Measurements from ENCODE around the gene TERT.
"Not testable (repeated sequence)": the region's sequence is repeated elsewhere in the genome, so short reads cannot be mapped to it uniquely, and the experiment has no call there.

Gene TERT

DNA sequence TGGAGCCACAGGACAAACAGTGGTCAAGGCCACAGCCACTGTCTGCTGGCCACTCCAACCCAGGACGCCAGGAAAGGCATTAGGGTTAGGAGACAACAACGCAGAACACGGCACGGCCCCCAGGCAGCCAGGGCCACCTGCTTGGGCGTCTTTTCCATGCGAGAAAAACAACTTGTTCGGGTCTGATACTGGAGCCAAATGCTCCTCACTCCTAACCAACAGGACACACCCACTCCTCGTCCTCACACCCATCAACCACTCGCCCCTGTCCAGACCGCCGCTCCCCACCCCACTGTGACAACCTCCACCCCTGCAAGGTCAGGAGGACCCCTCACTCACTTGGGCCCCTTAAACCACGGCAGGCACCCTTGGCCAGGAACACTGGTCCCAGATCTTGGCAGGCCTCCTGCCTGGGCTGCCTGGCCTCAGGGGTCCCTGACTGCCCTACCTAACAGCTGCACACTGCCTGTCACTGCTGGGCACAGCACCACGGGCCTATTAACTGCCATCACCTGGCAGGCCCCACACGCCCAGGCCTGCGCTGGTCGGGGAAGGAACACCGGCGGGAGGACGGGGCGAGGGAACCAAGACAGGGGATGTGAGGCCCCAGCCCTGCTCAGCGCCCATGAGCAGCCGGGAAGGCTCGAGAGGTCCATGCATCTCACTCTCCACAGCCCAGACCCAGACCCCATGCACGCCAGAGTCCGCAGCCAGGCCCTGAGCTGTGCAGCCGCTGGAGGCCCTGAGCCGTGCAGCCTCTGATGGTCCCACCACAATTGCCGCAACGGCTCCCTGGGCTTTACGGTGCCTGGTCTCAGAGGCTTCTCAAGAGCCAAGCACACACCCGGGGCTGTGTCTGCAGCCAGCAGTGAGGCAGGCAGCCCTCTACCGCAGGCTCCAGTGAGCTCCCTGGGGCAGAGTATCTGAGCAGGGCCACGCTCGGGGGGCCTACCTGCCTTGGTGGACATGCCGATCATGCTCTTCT is 36.3 kb upstream of the TERT start:
- no peak for DNase-seq

DNA sequence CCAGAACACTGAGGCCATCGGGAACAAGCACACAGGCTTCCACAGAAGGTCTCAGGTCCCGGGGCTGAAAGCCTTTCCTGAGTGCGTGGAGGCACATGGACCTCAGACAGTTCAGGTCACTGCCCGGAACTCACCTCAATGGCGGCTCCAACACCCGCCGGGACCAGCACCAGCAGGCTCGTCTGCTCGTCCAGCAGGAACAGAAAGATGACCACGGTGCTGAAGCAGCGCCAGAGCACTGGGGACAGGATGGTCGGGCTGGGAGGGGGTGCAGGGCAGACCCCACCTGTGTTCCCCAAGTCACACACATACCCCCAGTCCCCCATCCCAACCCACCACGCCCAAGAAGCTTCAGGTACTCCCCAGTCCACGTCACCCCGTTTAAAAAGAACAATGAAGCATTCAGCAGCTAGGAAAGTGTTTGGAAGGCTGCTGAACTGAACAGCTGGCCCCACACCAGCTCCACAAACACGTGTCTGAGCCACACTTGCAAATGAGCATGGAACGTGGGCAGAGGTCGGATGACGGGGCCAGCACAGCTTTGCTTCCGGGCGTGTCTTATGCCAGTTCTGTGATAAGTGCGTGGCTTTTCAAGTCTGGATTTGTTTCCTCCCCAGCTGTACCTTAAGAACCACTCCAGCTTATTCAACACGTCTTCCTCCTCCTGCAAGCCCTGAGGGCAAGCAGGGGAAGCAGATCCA is 35.4 kb upstream of the TERT start:
- DNase-seq = no peak

DNA sequence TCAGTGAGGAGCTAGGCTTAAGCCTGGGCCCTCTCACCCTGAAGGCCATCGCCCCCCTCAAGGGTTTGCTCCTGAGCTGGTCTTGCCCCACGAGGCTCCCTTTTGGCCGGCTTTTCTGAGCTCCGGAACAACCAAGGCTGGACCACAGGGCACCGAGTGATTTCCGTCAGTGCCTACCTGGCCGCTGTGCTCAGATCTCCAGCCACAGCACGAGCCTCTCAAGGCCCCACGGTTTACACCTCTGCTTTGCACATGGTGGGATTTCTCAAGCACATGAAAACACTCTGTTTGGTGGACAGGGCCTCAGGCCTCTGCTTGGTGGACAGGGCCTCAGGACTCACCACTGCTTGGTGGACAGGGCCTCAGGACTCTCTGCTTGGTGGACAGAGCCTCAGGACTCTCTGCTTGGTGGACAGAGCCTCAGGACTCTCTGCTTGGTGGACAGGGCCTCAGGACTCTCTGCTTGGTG is 34.3 kb upstream of the TERT start:
- no peak for DNase-seq

DNA sequence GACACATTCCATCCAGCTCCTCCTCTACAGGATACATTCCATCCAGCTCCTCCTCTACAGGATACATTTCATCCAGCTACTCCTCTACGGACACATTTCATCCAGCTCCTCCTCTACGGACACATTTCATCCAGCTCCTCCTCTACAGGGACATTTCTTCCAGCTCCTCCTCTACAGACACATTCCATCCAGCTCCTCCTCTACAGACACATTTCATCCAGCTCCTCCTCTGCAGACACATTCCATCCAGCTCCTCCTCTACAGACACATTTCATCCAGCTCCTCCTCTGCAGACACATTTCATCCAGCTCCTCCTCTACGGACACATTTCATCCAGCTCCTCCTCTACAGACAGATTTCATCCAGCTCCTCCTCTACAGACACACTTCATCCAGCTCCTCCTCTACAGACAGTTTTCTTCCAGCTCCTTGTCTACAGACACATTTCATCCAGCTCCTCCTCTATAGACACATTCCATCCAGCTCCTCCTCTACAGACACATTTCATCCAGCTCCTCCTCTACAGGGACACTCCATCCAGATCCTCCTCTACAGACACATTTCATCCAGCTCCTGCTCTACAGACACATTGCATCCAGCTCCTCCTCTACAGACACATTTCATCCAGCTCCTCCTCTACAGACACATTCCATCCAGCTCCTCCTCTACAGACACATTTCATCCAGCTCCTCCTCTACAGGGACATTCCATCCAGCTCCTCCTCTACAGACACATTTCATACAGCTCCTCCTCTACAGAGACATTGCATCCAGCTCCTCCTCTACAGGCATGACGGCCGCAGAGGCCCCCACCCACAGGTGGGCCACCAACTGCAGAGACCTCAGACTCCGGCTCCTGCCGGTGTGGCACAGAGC is 33.6 kb upstream of the TERT start:
- not testable (repeated sequence) for DNase-seq

DNA sequence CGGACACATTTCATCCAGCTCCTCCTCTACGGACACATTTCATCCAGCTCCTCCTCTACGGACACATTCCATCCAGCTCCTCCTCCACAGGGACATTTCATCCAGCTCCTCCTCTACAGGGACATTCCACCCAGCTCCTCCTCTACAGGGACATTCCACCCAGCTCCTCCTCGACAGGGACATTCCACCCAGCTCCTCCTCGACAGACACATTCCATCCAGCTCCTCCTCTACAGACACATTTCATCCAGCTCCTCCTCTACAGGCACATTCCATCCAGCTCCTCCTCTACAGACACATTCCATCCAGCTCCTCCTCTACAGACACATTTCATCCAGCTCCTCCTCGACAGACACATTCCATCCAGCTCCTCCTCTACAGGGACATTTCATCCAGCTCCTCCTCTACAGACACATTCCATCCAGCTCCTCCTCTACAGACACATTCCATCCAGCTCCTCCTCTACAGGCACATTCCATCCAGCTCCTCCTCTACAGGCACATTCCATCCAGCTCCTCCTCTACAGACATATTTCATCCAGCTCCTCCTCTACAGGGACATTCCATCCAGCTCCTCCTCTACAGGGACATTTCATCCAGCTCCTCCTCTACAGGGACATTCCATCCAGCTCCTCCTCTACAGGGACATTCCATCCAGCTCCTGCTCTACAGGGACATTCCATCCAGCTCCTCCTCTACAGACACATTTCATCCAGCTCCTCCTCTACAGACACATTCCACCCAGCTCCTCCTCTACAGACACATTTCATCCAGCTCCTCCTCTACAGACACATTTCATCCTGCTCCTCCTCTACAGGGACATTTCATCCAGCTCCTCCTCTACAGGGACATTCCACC is 32.3 kb upstream of the TERT start:
- not testable (repeated sequence) for DNase-seq

DNA sequence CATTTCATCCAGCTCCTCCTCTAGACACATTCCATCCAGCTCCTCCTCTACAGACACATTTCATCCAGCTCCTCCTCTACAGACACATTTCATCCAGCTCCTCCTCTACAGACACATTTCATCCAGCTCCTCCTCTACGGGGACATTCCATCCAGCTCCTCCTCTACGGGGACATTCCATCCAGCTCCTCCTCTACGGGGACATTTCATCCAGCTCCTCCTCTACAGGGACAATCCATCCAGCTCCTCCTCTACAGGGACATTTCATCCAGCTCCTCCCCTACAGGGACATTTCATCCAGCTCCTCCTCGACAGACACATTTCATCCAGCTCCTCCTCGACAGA is 31.6 kb upstream of the TERT start:
- DNase-seq = not testable (repeated sequence)

DNA sequence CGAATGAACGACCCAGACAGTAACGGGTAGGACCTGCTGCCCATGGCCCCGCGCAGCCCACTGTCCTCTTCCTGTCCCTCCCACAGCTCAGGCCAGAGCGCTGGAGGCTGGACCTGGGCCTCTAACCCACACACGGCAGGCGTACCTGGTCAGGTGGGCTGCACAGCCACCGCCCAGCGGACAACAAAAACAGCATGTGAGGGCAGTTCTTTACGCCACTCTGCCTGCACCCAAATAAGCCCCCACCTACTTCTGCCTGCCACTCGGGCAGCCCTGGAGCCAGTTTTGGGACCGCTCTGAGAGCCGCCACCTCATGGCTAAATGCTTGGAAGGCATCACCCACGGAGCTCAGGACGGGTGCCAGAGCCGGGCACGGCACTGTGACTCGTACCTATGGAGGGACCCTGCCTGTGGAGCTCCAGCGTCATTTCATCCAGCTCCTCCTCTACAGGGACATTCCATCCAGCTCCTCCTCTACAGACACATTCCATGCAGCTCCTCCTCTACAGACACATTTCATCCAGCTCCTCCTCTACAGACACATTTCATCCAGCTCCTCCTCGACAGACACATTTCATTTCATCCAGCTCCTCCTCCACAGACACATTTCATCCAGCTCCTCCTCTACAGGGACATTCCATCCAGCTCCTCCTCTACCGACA is 31.1 kb upstream of the TERT start:
- no peak for DNase-seq

DNA sequence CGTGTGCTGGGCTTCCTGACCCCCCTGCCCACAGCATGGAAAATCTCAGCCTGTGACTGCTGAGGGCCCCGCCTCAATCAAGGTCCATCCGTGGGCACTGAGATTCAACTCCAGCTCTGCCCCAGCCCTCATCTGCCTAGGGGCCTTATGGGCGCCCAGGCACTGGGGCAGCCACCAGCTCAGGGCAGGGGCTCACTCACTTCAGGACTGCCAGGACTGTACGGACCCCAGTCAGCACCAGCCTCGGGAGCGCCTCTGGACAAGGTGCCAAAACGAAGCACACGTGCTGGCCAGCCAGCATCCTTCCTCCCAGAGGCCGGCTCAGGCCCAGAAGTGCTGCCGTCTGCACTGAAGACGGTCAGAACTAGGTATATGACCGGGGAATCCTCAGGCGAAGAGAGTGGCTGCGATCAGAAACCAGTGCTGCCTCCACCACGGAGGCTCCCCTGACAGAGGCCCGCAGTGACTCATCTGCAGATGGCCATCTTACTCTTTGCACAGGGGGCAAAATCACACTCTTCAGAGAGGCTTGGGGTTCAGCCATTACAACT is 30.4 kb upstream of the TERT start:
- no peak for DNase-seq

DNA sequence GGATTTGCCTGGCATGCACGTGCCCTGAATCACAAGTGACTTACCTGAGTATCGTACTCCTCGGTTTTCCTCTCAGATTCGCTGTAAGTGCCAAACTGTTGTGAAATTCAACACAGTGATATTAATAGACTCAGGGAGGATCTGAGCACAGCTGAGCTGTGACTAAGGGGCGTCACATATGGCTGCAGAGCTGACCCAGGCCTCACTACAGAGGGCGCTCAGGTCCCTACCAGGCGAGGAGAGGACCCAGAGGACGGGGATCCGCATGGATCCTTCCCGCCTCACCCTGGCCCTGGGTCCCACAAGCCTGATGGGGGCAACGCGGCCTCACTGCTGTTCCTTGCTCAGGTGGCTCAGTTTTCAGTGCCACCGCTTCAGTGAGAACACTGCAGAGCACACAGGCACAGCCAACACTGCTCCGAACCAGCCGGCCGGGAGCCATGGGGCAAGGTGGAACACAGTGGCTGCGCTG is 29.9 kb upstream of the TERT start:
- no peak for DNase-seq

DNA sequence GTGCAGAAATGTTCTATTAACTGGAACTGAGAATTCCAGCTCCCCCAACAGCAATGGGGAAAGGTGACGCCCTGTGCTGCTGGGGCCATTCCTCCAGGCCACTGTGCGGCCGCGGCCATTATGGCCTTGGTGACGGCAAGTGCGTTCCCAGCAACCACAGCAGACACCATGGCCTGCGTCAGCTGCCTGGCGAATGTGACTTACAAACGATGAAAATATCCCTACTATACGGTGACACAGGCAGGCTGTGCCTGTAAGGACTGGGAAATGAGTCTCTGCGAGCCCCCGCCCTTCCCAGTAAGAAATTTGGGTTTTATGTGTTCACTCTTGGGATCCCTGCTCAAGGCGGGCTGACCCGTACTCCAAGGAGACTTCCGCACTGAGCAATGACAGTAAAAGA is 29.4 kb upstream of the TERT start:
- DNase-seq = no peak

DNA sequence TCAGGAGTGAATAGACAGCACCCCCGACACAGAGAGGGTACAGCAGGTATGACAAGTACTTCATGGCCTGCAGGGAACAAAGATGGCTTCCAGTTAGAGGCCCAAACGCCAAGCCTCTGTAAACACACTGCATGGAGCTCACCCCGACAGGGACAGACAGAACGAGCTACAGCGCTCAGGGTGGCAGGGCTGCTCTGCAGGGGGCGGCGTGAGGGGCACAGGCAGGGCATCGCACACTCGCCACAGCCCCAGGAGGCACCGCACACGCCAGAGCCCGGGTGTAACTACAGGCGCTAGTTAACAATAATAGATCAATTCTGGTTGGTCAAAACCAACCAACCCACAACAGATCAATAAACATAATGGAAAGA is 28.9 kb upstream of the TERT start:
- DNase-seq = no peak

DNA sequence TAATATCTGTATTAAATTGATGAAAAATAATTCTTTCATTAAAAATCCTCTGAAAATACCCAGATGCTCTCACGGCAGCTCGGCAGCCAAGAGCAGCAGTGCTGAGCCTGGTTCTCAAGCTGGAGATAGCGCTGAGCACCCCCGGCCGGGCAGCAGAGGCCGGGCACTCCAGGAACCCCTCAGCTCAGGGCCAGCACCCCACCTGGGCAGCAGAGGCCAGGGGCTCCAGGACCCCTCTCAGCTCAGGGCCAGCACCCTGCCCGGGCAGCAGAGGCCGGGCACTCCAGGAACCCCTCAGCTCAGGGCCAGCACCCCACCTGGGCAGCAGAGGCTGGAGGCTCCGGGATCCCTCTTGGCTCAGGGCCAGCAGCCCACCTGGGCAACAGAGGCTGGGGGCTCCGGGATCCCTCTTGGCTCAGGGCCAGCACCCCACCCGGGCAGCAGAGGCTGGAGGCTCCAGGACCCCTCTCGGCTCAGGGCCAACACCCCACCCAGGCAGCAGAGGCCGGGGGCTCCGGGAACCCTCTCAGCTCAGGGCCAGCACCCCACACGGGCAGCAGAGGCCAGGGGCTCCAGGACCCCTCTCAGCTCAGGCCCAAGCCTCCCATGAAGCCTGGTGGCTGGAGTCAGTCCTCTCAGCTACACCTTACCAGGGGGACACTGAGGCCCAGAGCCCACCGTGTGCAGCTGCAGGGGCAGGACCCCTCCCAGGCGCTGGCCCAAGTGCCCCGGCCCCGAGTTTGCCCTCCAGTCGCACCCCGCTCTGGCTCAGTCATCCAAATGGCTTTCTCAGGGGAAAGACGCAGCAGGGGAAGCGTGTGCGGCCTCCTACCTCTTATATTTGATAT is 28.3 kb upstream of the TERT start:
- no peak for DNase-seq

DNA sequence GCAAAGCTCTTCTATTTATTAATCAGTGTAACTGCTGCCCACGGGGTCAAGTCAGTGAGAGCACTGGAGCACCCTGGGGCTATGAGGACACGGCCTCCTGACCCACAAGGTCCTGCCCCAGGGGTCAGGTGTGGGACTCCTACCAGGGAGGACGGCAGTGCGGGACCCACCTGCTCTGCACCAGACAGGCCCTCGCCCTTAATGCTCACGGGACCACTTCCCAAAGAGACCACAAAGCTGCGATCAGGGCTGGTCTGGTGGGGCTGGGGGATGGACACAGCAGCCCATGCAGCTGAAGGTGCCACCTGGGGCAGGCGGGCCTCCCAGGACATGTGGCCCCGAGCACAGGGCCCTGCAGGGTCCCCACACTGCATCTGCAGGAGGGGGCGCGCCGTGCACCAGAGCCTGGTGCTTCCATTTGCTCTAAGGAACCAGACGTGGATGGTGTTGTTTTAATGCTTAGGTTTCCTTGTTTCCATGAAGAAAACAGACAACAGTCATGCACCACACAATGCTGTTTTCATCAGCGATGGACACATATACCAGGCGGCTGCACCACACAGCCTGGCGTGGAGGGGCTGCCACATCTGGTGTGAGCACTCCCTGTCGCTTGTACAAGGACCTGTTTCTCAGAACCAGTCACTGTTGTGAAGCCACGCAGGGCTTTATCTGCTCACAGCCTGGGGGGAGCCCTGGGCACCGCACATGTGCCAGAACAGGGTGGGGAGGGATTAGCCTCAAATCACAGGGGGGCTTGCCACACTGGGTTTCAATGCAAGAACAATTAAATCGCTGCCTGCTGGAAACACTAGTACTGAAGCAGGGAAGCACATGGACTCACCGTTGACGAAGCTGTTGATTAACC is 27.4 kb upstream of the TERT start:
- DNase-seq = no peak

DNA sequence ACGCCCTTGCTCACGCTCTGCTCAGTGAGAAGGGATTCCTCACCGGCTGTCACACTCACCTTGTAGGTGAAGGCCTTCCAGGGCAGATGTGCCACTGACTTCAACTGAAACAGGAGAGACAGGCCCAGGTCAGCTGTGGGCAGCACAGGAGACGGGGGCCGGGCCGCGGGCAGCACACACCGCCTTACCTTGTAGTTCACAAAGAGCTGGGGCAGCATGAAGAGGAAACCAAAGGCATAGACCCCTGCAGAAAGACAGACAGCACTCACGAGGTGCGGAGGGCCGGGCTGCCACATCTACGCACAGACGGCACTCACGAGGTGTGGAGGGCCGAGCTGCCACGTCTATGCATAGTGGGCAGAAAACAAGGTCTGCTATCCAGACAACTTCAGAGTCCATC is 26.7 kb upstream of the TERT start:
- no peak for DNase-seq

DNA sequence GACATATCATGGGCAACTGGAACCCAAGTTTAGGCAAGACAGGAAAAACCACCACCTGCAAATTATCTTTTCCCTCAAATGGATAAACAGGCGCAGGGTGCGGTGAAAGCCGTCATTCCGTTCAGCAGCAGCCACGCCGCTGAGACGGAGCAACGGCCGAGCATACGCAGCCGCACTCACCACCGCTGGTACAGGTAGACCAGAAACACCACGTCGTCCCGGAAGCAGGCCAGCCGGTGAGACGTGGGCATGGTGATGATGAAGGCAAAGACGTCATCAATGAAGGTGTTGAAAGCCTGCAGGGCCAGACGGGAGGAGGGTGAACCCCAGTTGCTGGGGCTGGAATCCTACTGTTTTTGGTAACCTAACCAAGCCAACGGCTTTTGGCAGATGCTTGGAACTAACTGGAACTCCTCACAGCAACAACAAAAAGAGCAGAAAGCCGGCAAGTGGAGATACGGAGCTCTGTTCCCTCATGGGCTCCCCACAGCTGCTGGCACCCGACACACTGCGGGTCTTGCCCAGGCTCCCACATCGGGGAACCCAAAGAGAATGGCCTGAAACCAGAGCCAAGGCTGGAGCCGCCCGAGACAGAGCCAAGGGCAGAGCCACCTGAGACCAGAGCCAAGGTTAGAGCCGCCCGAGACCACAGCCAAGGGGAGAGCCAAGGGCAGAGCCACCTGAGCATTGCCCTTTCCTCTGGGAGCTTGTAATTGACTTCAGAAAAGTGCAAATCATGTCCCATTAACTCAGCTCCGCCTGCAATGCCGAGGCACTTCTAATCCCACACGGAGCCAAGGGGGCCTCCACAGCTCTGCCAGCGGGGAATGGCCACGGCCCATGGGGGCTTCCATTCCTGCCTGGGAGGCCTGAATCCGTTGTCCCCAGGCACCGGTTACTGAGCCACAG is 25.8 kb upstream of the TERT start:
- DNase-seq = no peak

DNA sequence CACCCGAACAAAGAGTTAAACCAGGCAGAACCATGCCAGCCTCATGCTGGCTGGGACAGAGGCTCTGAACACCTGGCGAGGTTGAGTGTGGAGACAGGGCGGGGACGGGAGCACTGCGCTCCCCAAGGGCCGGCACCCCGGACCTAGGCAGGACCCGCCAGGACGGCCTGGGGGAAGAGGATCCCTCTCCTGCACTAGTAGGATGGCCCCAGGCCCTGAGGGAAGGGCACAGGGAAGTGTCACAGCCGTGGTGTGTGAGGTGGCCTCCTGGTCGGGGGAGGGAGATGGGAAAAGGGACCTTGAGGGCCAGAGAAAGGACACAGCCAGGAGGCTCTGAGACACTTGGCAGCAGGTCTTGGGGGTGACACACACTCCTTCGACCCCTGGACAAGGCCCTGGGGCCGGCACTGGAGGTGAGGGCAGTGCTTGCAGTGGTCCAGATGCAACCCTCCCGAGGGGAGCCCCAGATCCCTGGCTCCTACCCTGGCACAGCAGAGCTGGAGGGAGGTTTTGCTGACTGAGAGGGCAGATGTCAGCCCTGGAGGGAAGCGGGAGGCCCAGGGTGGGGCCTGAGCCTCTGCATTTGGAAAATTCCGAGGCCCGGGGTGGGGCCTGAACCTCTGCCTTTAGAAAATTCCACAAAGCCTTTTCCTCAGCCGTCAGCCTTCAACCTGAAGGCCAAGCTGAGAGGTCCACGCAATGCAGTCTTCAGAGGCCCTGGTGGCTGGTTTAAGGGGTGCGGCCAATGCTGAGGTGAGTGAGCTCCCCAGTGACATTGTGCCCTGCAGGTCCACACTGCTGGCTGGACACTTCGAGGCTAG is 24.8 kb upstream of the TERT start:
- DNase-seq = no peak

DNA sequence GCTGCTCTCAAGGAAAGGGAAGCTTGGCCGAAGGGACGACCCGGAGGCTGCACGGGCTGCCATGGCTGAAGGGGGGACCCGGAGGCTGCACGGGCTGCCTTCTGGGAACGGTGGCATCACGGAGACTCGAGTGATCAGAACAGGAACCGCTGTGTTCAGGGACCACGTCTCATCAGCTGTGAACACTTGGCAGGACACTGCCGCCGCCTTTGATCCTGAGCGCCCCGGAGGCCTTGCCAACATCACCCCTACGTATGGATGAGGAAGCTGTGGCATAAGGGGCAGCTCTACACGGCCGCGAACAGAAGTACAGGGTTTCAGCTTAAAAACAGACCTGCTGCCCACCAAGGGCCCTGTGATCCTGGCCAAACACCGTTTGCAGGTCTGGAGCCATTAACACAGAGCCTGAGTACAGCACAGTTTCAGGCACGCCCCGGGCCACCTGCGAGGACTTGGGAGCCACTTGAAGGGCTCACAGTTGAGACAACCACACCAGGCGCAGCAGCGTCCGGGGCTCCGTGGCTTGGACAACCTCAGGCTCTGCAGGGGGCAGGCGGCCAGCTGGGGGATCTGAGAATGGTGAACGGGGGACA is 23.9 kb upstream of the TERT start:
- peak; percentile 39 for DNase-seq

All from DMS79 (cell line).